WI38 (cell line): Measurements from ENCODE around the gene MXD4.

ENCODE experiments used
- H3K4me3 ChIP-seq: 2 replicates; pipeline ENCODE4 v1.5.1; 2011; ENCODE audit warnings: low read depth, mild to moderate bottlenecking, control low read depth, low read length
- CTCF ChIP-seq: IDR thresholded peaks from 2 replicates; pipeline ENCODE4 v1.5.1; 2012; ENCODE audit warnings: low read depth, mild to moderate bottlenecking, control low read depth, low read length

The MXD4 gene

DNA sequence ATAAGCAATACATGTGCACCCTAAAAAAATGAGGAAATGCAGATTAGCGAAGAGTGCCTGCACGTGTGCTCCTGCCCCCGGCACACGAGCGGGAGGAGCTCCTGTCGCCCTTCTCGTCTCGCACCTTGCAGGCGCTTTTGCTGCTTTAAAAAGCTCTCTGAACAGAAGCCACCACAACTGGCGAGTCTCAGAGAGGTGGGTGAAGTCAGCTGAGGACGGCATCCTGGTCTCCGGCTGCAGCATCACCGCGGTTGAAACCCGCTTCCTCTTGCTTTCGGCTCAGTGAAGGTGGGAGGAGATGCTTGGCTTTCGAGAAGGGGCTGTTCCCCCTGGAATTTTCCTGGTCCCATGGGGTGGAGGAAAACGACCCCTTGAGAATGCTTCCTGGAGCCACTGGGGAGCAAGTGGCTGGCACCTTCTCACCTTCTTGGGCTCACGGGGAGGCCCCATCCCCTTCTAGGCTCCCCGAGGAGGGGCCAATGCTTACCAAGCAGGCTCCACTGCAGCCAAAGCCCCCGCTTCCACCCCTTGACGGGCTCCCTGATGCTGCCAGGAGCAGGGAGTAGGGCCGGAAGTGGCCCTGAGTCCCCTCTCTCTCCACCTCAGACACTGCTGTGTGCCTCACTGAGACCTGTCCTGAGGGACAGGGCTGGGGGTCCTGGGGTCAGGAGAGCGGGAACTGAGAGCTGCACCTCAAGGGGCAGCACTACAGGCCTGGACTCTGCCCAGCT lies 29.2 kb upstream of the MXD4 start:
- no peak overlapping the region for H3K4me3 ChIP-seq
- TF ChIP-seq CTCF: no peak

DNA sequence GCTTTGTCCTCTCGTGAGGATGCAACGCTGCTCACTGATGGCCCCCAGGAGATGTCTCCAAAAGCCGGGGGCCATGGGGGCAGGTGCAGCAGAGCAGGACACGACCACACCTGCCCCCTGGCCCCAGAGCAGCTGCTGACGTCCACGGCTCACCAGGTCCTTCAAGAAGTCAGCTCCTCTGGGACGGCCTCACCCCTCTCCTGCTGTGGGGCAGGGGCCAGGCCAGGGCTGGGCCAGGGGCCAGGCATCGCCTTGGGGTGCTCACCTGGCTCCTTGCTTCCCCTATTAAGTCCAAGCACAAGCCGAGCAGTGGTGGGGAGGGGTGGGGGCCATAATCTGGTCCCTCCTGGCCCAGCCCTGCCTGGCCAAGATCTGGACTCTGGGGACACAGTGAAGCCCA lies 28.6 kb upstream of the MXD4 start:
- no peak for TF ChIP-seq CTCF
- H3K4me3 ChIP-seq: no peak overlapping the region

GRCh38 chr4:2289955-2290333 lies 28.0 kb upstream of the MXD4 start:
- H3K4me3 ChIP-seq: no peak overlapping the region
- no peak for TF ChIP-seq CTCF

DNA sequence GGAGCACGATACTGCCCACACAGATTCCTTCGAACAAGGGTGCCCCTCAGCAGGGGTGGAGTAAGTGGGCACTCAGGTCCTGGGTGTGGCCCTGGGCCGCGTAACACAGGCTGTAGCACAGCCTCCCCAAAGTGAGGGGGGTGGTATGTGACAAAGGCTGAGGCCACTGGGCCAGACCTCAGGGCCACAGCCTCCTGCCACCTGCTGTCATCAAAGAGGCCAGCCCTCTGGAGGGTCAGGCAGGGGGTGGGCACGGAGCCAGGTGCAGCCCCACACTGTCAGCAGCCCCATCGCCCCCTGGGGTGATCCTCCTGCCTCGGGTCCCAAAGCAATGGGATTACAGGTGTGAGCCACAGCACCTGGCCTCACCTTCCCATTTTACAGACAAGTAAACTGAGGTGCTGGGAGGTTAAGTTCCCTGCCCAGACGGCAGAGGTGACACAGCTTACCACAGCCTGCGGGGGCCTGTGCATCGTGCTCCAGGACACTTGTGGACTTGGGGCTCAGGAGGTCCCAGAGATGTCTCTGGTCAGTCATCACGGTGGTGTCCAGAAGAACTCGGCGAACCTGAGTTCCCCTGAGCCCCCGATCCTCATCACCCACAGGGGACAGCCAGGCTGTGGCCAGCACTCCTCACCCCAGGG lies 27.5 kb upstream of the MXD4 start:
- H3K4me3 ChIP-seq: no peak overlapping the region
- TF ChIP-seq CTCF: no peak

DNA sequence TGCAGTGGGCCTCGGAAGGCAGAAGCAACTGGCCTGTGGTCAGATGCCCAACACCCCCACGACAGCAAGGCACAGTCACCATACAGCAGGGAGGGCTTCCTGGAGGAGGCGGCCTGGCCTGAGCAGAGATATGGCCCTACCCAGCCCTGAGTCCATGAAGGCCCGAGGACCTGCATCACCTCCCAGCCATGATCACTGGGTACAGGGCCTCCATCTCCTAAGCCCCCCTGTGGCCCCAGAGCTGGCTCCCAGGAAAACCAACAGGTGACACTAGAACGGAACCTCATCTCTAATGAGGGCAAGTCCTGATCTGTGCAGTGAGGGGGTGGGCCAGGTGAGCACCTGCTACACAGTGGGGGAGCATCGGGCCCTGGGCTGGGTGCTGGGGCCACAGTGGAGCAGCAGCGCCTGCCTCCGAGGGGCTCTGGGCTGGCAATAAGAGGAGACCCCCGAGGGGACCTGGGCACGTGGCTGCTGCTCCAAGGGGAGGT lies 26.2 kb upstream of the MXD4 start:
- H3K4me3 ChIP-seq: no peak overlapping the region
- no peak for TF ChIP-seq CTCF

- H3K4me3 ChIP-seq: no peak overlapping the region
- TF ChIP-seq CTCF: no peak
These were observed 25.6 kb upstream of the MXD4 start for GRCh38 chr4:2287594-2287915.

- no peak overlapping the region for H3K4me3 ChIP-seq
- no peak for TF ChIP-seq CTCF
These were observed 25.1 kb upstream of the MXD4 start for GRCh38 chr4:2286904-2287593.
